Activated T-helper 1 cell treated with anti-CD3 and anti-CD28 coated beads, Interleukin-2, amount 50 U/mL, for 16 hours (primary cell): ENCODE results near the gene WBP1.
"Not testable (repeated sequence)": the region's sequence is repeated elsewhere in the genome, so short reads cannot be mapped to it uniquely, and the experiment has no call there.

Source experiments
- DNase-seq, 2 donors: peaks; one replicate each; pipeline ENCODE4 v3.0.0-alpha.2; 2020; ENCODE audit warnings: low read depth in 1 of 2, low spot score in 1 of 2

Gene WBP1

DNA sequence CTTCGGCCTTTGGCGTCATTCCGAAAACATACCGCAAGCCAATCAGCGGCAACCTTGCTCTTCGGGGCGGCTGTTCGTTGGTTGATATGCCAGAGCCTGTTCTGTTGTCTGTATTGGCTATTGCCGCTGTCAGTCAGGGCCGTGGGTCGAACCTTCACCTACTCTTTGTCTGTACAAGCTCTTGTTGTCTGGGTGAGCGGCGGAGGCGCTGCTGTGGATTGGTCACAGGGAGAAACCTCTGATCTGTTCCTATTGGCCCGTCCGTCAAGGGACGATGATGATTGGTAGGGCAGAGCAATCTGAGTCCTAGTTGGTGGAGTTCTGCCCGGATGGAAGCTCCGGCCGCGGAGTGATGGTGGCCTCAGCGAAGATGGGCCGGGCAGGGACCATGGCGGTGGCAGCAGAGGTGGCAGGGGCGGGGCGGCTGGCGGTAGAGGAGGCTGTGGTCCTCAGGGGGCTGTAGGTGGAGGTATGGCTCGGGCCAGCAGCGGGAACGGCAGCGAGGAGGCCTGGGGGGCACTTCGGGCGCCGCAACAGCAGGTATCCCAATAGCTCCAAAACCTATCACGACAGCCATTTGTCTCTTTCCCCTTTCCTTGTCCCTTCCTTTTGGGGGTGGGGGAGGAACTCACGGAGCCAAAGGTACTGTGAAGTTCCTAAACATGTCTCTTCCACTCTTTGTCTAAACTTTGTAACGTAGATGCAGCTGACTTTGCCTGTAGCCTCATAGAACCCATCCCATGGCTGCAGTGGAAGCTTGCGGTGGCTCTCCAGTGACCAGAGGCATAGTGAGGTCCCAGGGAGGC lies at the start of gene WBP1:
TSS of gene WBP1 (plus strand) at position 307 of the 806 bp plus-strand sequence. CDS start at position 472, 165 bp downstream.
- DNase-seq: peak; percentile 96 to 97

DNA sequence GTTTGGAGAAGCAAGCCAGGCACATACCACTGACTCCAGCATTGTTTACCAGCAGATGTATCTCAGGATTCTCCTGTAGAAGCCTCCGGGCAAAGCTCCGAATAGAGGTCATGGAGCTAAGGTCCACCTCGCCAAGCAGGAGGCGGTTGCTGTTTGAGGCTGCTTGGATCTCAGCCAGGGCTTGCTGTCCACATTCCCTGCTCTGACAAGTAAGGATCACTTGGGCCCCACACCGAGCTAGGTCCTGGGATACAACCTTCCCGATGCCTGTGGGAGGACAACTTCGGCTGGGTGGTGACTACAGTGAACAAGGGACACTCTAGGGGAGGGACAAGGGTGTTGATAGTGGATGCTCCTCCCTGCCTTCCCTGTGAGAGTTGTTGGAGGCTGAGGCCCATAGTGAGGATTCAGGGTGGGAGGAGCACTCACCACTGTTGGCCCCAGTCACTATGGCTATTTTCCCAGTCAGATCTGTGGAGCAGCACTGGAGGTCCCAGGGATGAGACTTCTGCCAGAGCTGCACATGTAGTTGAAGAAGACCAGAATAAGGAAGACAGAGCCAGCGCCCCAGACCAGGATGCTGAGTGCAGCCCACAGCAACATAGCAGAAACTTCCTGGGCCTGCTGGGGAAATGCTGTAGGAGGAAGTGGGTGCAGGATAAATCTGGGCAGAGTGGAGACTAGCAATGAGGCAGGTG lies 45.1 kb upstream of the WBP1 start:
- no peak for DNase-seq

DNA sequence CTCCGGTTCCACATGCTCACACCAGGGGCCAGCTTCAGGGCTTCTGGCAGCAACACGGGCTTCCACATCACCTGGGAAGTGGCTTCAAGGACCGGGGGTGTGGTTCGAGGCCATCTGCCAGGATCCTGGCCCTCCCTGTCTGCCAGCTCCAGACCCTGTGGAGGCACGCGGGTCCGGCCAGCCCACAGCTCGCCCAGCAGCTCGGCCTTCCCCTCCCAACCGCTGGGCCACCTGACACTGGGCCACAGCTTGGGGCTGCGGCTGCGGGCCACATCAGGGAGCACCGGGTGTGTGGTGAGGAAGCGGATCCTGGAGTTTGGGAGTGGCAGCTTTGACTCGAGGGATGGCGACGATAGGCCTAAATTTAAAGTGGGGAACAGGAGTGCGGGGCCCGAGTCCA lies 43.8 kb upstream of the WBP1 start:
- no peak for DNase-seq

DNA sequence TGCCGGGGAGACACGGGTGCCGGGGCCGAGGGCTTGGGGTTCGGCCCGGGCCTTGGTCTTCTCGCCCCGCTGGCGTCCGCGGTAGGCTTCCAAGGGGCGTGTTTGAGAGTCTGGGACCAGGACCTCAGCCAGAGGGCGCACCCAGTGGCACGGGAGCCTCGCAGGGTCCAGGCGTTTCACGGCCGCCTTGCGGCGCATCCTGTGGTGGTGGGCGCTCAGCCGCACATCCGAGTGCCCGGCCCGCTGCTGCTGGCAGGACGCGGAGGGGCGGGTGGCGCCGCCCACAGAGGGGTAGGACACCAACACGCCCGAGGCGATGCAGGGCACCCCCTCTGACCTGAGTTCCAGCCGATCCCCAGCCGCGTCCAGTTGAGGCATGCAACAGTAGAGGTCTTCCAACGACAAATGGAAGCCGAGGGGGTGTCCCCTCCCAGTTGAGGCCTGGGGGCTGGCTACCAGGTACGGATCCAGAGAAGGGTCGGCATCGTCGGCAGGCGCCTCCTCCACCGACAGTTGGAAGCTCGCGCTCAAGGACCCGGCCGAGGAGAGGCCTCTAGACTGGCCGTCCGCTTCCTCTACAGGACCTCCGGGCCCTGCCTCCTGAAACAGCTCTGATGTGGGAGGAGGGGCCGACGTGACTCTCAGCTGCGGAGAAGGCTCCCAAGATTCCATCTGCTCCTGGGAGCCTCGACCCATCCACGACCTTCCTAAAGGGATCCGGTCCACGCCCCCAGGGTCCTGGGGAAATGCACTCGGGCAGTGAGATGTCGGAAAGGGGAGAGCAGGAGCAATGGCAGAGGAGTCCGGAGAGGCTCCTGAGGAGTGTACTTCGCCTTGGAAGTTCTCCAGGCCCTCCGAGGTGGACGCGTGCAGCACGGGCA lies 43.1 kb upstream of the WBP1 start:
- DNase-seq: no peak

DNA sequence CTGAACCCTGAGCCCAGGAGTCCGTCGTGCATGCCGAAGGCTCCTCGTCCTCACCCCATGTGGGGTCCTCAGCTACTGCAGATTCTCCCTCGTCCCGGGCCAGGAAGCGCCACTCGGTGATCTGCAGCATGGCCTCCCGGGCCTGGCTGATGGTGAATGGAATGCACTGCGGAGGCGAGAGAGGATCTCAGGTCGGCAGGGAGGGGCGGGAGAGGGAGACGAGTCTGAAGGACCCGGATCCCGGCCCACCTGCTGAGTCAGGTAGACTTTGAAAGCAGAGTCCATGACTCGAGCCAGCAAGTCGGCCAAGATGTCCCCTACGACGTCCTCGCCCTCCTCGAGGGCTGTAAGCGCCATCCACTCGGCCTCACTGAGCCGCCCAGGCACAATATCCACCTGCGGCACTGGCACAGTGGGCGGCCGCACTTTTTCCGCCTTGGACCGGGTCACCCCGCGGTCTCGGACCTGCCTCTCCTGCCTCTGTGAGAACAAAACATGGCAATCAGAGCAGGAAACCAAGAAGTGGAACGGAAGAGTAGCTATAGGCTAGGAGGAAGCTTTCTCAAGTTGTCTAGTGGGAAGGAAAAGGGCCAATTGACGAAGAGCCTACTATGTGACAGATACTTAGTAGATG lies 42.4 kb upstream of the WBP1 start:
- DNase-seq: no peak

DNA sequence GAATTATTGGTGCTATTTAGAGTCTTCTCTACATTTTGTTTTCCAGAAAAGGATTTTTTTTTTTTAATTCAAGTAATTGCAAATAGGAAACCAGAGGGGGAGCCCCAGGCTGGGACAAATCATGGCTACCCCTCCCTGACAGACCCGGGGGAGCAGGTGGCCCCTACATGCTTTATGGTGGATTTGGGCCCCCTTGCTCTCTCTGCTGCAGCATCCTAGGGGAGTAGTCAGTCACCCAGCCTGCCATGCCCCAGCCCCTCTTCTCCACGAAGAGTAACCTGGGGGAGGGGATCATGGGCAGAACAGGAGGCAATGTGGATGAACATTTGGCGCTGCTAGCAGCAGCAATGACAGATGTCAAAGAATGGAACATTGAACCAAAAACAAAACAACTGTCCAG lies 41.5 kb upstream of the WBP1 start:
- DNase-seq: no peak

DNA sequence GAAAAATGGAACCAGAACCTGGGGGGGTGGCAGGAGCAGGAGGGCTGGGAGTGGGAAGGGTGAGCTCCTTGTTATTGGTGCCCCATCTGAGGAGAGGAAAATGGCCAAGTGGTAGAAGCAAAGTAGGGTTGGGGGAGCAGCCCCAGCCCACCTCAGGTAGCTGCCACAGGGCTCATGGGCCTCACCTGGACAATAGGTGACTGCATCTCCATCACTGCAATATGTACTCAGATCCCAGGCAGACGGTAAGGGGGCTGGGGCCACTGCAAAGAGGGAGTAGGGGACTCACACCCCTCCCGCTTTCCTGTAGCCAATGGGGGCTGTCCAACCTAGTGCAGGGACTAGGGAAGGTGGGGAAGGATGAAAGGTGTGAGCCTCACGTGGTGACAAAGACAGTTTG lies 41.0 kb upstream of the WBP1 start:
- DNase-seq: no peak

DNA sequence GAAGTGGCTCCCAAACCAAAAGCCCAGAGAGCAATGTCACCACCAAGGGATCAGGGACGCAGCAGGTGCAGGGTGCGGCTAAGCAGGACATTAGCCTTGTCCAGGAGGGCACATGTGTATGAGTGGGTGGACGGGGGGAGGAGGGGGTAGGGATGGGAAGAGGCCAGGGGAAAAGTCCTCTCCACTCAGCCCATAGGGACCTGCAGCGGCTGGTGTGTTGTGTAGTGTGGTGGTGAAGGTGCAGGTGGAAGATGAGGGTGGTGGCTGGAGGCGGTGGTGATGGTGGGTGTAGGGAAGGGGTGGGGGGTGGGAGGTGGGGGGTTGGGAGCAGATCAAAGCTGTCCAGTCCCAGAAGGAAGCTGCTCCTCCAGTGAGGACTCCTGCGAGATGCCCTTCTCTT lies 40.5 kb upstream of the WBP1 start:
- no peak for DNase-seq

DNA sequence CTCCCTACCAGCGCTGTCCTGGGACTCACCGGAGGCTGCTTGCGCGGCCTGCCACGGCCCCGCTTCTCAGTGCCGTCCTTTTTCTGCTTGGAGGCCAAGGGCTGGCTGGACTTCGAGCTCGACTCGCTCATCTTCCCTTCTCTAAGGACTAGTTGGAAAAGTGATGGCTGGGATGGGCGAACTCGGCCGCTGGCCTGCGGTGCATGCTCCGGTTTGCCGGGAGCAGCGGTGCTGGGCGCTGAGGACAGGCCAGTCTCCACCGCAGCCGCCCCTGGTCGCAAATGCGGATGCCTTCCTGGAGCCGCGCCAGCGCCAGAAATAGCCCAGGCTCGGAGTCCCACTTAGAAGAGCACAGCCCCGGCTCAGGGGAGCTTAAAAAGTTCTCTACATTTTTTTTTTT lies 39.9 kb upstream of the WBP1 start:
- no peak for DNase-seq

DNA sequence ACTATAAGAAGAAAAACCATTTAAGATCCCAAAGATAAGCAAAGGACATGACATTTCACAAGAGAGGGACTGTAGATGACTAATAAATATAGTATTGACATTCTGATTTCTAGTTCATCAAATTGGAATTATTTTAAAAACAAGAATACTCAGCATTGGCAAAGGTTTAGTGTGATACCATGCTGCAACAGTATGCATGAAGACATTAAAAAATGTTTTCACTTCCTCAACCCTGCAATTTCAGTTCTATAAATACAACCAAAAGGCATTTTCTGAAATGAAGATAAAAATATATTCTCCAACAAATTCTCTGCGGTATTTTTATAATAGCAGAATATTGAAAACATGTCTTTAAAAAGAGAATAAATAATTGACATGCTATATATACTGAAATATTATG lies 38.9 kb upstream of the WBP1 start:
- DNase-seq: no peak

DNA sequence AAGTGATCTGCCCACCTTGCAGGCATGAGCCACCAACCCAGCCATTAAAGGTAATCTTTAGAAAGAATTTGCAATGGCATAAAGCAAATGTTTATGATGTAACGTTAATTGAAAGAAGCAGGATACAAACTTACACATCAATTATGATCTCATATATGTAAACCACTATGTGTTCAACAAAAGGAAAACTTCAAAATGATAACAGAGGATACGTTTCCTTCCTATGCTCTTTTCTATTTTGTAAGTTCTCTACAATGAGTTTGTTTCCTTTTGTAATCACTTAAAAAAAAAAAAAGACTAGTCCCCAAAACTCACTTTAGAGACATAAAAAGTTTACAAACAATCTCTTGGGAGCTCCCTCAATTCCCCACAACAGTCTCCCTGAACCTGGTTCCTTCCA lies 38.2 kb upstream of the WBP1 start:
- DNase-seq: no peak

DNA sequence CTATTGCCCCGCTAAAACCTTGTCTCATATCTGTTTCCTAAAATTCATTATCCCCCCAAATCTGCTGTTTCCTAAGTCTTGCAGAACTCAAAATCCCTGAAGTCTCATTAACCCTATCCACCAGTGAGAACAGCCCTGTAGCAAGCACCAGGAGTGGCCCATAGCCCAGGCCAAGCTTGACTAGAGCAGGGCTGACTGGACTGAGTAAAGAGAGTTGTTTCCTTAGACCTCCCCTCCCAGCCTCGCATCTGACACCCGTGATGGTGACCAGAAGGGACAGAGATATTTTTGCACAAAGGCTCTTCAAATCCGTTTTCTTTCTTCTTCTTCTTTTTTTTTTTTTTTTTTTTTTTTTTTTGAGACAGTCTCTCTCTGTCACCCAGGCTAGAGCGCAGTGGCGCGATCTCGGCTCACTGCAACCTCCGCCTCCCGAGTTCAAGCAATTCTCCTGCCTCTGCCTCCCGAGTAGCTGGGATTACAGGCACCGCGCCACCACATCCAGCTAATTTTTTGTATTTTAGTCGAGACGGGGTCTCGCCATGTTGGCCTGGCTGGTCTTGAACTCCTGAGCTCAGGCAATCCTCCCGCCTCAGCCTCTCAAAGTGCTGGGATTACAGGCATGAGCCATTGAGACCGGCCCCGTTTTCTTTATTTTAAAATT lies 37.7 kb upstream of the WBP1 start:
- not testable (repeated sequence) for DNase-seq

DNA sequence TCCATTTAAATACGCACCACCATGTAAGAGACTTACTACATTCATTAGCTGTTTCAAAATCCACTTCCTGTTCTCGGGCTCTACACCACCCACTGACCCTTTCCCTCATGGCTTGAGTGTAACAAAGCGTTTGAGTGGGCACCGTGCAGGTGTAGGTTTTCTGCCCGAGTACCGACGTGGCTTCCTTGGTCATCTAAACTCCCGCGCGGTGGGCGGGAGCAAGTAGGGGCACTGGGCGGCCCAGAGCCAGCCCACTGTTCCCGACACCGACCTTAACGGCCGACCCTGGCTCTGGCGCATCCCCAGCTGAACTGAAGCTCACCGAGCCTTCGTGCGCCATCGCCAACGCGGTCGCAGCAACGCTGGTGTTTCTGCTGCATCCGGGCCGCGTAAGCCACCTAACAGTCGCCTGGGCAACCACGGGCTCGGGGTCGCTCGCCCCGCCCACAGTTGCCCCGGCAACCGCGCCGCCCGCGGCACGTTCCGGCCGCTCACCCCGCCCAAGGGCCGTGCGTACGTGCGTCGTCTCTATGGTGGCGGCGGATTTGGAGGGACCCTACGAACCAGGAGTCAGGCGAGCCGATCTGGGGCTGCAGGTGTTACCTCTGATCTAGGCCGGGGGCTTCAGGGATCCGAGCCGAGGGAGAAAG lies 36.9 kb upstream of the WBP1 start, which contains the start of the genes C2orf81 and WDR54:
TSS of gene C2orf81 (minus strand) at position 399 of the 650 bp plus-strand sequence. CDS start at position 340, 59 bp downstream.
TSS of gene WDR54 (plus strand) at position 510 of the 650 bp plus-strand sequence. CDS start 424 bp downstream, outside the sequence.
- DNase-seq: peak; percentile 89 to 91

DNA sequence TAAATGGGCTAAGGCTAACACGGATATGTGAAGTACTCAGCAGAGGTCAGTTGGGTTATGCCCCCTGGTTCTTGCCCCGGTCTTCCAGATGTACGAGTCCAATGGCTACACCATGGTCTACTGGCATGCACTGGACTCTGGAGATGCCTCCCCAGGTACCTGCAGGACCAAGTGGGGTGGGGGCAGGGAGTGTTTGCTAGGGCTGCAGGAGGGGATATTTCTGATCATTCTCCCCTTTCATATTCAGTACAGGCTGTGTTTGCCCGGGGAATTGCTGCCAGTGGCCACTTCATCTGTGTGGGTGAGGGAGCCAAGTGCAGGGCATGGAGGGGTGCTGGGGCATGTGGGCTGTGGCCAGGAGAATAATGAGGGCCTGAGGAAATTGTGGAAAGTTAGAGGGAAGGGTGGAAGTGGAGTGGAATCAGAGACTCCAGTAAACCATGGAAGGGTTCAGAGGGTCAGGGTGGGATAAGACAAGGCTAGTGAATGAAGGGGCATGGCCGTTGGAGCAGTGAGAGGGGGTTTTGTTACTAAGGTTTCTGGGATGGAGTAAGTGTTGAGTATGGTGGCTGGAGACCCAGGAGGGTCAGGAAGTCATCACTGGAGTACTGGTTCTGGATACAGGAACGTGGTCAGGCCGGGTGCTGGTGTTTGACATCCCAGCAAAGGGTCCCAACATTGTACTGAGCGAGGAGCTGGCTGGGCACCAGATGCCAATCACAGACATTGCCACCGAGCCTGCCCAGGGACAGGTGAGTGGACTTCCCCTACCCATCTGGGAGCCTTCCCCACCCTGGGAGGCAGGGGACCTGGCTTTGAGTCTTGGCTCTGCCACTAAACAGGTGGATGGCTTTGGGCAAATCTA lies 34.8 kb upstream of the WBP1 start:
- DNase-seq: no peak

DNA sequence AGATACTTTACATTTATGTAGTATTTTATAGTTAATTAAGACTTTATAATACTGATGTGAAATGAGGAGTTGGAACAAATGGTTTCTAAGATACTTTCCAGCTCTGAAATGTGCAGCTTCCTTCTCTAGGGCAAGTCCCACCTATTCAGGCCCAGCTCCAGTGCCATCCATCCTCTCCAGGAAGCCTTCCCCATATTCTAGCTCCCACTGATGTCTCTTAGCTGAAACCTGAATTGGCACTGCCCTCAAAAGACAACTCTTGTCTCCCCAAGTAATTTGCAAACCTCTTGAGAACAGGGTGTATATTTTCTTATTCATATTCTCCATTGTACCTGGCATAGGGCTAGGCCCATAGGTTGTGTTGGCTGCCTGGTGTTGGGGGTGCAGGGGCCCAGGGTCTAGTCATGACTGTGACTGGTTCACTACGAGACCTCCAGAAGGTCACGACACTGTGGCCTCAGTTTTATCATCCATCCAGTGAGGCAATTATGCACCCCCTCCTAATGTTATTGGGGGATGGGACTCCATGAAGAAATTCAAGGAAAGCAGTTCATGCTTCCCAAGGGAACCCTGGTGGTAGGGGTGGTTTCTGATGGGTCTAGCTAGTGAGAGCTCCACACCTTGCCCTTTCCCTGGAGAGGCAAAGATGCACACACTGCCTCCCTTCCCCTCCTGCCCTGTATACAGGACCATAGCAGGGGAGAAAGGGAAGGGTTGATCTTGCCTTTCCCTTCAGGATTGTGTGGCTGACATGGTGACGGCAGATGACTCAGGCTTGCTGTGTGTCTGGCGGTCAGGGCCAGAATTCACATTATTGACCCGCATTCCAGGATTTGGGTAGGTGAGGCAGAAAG lies 33.9 kb upstream of the WBP1 start:
- no peak for DNase-seq

DNA sequence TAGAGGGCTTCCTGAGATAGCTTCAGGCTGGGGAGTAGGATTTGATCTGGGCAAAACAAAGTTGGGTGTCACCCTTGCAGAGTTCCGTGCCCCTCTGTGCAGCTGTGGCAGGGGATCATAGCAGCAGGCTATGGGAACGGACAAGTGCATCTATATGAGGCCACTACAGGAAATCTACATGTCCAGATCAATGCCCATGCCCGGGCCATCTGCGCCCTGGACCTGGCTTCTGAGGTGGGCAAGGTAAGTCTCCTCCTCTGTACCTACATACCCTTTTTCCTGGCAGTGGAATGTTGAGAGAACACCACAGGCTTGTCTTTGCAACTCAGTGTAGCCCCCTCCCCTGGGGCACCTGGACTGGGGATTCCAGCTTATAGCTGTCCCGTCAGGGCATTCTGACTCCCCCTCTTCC lies 33.2 kb upstream of the WBP1 start:
- DNase-seq: no peak

DNA sequence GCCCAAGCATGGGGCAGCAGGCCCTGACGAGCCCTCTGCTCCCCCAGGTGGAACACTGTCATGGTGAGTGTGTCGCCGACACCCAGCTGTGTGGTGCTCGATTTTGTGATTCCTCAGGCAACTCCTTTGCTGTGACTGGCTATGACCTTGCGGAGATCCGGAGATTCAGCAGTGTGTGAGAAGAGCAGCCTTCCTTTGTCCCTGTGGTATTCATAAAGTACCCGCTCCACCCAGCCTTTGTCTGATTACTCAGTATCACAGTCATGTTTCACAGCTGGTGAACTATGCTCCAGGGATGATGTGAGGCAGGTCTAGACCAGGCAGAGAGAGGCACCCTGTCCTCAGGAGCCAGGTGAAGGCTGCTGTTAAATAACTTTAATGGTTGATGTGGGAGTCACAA lies 32.7 kb upstream of the WBP1 start:
- no peak for DNase-seq

DNA sequence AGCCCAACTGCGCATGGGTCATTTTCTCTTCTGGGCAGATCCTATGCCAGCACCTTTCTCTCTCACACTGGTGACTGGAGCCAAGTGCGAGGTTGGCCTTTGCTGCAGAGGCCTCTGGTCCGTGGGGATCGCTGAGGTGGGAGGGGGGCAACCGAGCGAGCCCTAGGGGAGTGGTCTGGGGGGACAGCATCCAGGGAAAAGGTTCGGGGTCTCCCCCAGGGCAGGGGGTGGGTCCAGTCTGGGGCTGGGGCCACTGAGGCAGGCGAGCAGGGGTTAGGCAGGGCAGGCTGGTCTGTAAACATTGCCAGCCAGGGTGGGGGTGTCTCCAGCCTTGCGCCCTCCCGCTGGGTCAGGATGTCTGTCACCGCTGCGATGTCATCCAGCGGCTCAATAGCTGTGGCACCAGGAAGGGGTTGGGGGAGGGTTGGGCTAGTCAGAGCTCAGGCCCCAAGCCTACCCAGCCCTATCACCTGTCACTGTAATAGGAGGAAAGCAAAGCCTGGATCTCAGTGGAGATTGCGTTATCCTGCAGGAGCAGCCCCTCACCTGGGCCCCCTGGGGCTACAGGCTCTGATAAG lies 32.0 kb upstream of the WBP1 start:
- no peak for DNase-seq
